A549 (cell line): Measurements from ENCODE around the gene IPO11. TPM values are rescaled to one million over a fixed set of nuclear protein-coding genes. Genes with fewer than 3 reads are reported as not detected.

Experiments used
- ATAC-seq, 2 experiments: fragments of 200-7000 bp in 1 of 2; fragments of >200 bp in 1 of 2; cut with Nextera tagmentation in 1 of 2; cut with Tn5 transposase in 1 of 2; 3 replicates each; pipeline versions ENCODE4 v1.8.0 to v1.9.1; 2018 to 2020; ENCODE audit warnings: mild to moderate bottlenecking in 1 of 2, moderate library complexity in 1 of 2
- CTCF ChIA-PET: fragments of 300-600 bp; sonication (Branson Sonifier 250); formaldehyde crosslinking; extraction: SDS; loops from one replicate; lab custom pipeline; 2021; ENCODE audit warnings: antibody characterized with exemption, inconsistent platforms; lab: Yijun Ruan, JAX
- POLR2A ChIA-PET: fragments of 350-600 bp; formaldehyde crosslinking; extraction: SDS; loops from one replicate; lab custom pipeline; 2021; ENCODE audit warnings: antibody characterized with exemption, inconsistent platforms; lab: Yijun Ruan, JAX
- DNase-seq, 2 experiments: peaks; one replicate each; pipeline versions ENCODE4 v3.0.0 to v3.0.0-alpha.2; 2011 to 2016; ENCODE audit warnings: low read depth in 1 of 2, low spot score in 1 of 2
- FAIRE-seq: peaks from 2 replicates; lab custom pipeline; 2011; peaks lifted over from hg19 to GRCh38; lab: Jason Lieb, UNC
- H3K27ac ChIP-seq, 2 experiments: fragments of >200 bp; sonication (Bioruptor Twin); formaldehyde crosslinking; 3 replicates each; pipeline ENCODE4 v1.5.1; 2016 to 2017
- H3K4me1 ChIP-seq: fragments of >200 bp; sonication (Bioruptor Twin); formaldehyde crosslinking; 3 replicates; pipeline ENCODE4 v1.6.1; 2016
- H3K4me2 ChIP-seq: fragments of >200 bp; sonication (Bioruptor Twin); formaldehyde crosslinking; 3 replicates; pipeline ENCODE4 v1.6.1; 2016
- H3K4me3 ChIP-seq: fragments of >200 bp; sonication (Bioruptor Twin); formaldehyde crosslinking; 3 replicates; pipeline ENCODE4 v1.5.1; 2016
- H3K9me3 ChIP-seq: fragments of >200 bp; sonication (Bioruptor Twin); formaldehyde crosslinking; 3 replicates; pipeline ENCODE4 v1.6.1; 2016
- CBX8 ChIP-seq: fragments of 200-600 bp; sonication (generic); IDR thresholded peaks from 2 replicates; pipeline ENCODE4 v1.6.1; 2016
- CEBPB ChIP-seq, 2 experiments: fragments of >200 bp in 1 of 2; sonication (Bioruptor Twin) in 1 of 2; formaldehyde crosslinking in 1 of 2; IDR thresholded peaks; 2 replicates each; pipeline ENCODE4 v1.6.1; 2012 to 2016
- EHF ChIP-seq: fragments of 250-450 bp; sonication (Bioruptor Pico); IDR thresholded peaks from 2 replicates; pipeline ENCODE4 v1.5.0; 2020; ENCODE audit warnings: mild to moderate bottlenecking
- EHMT2 ChIP-seq: fragments of 200-600 bp; sonication (generic); IDR thresholded peaks from 2 replicates; pipeline ENCODE4 v1.6.1; 2016; ENCODE audit warnings: antibody characterized with exemption, low read depth, mild to moderate bottlenecking, moderate library complexity
- EP300 ChIP-seq, 2 experiments: fragments of >200 bp; sonication (Bioruptor Twin); formaldehyde crosslinking; IDR thresholded peaks; 2 replicates in 1 of 2; 3 replicates in 1 of 2; pipeline ENCODE4 v1.6.1; 2016 to 2017
- FOSB ChIP-seq: fragments of 250-450 bp; sonication (Bioruptor Pico); IDR thresholded peaks from 2 replicates; pipeline ENCODE4 v1.5.0; 2020; ENCODE audit warnings: mild to moderate bottlenecking, moderate library complexity
- HDAC2 ChIP-seq: fragments of 200-600 bp; sonication (generic); IDR thresholded peaks from 2 replicates; pipeline ENCODE4 v1.6.1; 2016
- HOXA7 ChIP-seq: fragments of 250-450 bp; sonication (Bioruptor Pico); IDR thresholded peaks from 2 replicates; pipeline ENCODE4 v1.5.0; 2020; ENCODE audit warnings: mild to moderate bottlenecking, moderate library complexity
- HOXB13 ChIP-seq: fragments of 250-450 bp; sonication (Bioruptor Pico); IDR thresholded peaks from 2 replicates; pipeline ENCODE4 v1.5.0; 2020; ENCODE audit warnings: low read depth, mild to moderate bottlenecking, moderate library complexity
- HOXB5 ChIP-seq: fragments of 250-450 bp; sonication (Bioruptor Pico); IDR thresholded peaks from 2 replicates; pipeline ENCODE4 v1.5.0; 2020; ENCODE audit warnings: mild to moderate bottlenecking, moderate library complexity
- JUN ChIP-seq, 2 experiments: fragments of >200 bp; sonication (Bioruptor Twin); formaldehyde crosslinking; IDR thresholded peaks; 2 replicates in 1 of 2; 3 replicates in 1 of 2; pipeline ENCODE4 v1.6.1; 2016 to 2017
- JUNB ChIP-seq: fragments of >200 bp; sonication (Bioruptor Twin); formaldehyde crosslinking; IDR thresholded peaks from 2 replicates; pipeline ENCODE4 v1.6.1; 2016
- KDM1A ChIP-seq: fragments of 200-600 bp; sonication (generic); IDR thresholded peaks from 2 replicates; pipeline ENCODE4 v1.6.1; 2016; ENCODE audit warnings: low read depth, mild to moderate bottlenecking
- MAFK ChIP-seq: fragments of 450-650 bp; IDR thresholded peaks from 2 replicates; pipeline ENCODE4 v1.6.1; 2014; ENCODE audit not compliant: partially characterized antibody
- MAZ ChIP-seq: fragments of 150-350 bp; IDR thresholded peaks from 2 replicates; pipeline ENCODE4 v1.6.1; 2014; ENCODE audit warnings: antibody characterized with exemption, low read depth, low read length, borderline replicate concordance
- MYC ChIP-seq: IDR thresholded peaks from 2 replicates; pipeline ENCODE4 v1.6.1; 2012; ENCODE audit warnings: mild to moderate bottlenecking, inconsistent platforms, low read length, improper control_type of control experiment, borderline replicate concordance
- NFE2L2 ChIP-seq: fragments of 150-350 bp; conservative IDR thresholded peaks from 2 replicates; pipeline ENCODE4 v1.6.1; 2014; ENCODE audit warnings: low read length
- NPAS2 ChIP-seq: fragments of 250-450 bp; sonication (Bioruptor Pico); IDR thresholded peaks from 2 replicates; pipeline ENCODE4 v1.8.0; 2022; ENCODE audit warnings: mild to moderate bottlenecking, moderate library complexity, borderline replicate concordance
- NR3C1 ChIP-seq: fragments of >200 bp; sonication (Bioruptor Twin); formaldehyde crosslinking; IDR thresholded peaks from 3 replicates; pipeline ENCODE4 v1.6.1; 2017
- POLR2A ChIP-seq: IDR thresholded peaks from 2 replicates; pipeline ENCODE4 v1.6.1; 2012; ENCODE audit warnings: mild to moderate bottlenecking, low read length
- POLR2AphosphoS2 ChIP-seq: conservative IDR thresholded peaks from 2 replicates; pipeline ENCODE4 v1.6.1; 2012; ENCODE audit warnings: low read length, improper control_type of control experiment, inconsistent platforms
- RARB ChIP-seq: fragments of 250-450 bp; sonication (Bioruptor Pico); IDR thresholded peaks from 2 replicates; pipeline ENCODE4 v1.8.0; 2021; ENCODE audit warnings: mild to moderate bottlenecking, moderate library complexity
- RFX5 ChIP-seq: fragments of 450-650 bp; IDR thresholded peaks from 2 replicates; pipeline ENCODE4 v1.7.1; 2014; ENCODE audit warnings: antibody characterized with exemption, mild to moderate bottlenecking, moderate library complexity
- RNF2 ChIP-seq: fragments of 200-600 bp; sonication (generic); IDR thresholded peaks from 2 replicates; pipeline ENCODE4 v1.6.1; 2016; ENCODE audit warnings: low read depth, mild to moderate bottlenecking, antibody characterized with exemption, moderate library complexity, borderline replicate concordance
- SREBF2 ChIP-seq: fragments of 450-650 bp; IDR thresholded peaks from 2 replicates; pipeline ENCODE4 v1.6.1; 2014; ENCODE audit warnings: mild to moderate bottlenecking, moderate library complexity
- ZC3H11A ChIP-seq: fragments of 450-650 bp; IDR thresholded peaks from 2 replicates; pipeline ENCODE4 v1.6.1; 2014; ENCODE audit warnings: antibody characterized with exemption, mild to moderate bottlenecking
- ZFP36 ChIP-seq: fragments of 450-650 bp; IDR thresholded peaks from 2 replicates; pipeline ENCODE4 v1.6.1; 2014; ENCODE audit warnings: borderline replicate concordance; ENCODE audit not compliant: partially characterized antibody
- WGBS: methylation state at CpG from one replicate; pipeline ENCODE4 v1.1.6; 2017; ENCODE audit errors: missing lambda C conversion rate; 5-methylcytosine and 5-hydroxymethylcytosine counted together
- polyA plus RNA-seq, 4 experiments: library from polyadenylated mRNA; depleted of rRNA in 3 of 4; stranded (reverse); fragments of >200 nt; fragmentation: RNase III in 1 of 4; extraction: RNeasy Plus Mini Kit Qiagen cat#74134 plus additional on column Dnase treatment in 1 of 4; gene quantifications; 2 replicates in 3 of 4; 3 replicates in 1 of 4; pipeline ENCODE4 v1.2.3, GENCODE V29; 2011 to 2017
- TF ChIP-seq, protein P1 (sequence below): IDR thresholded peaks from 2 replicates; pipeline ENCODE4 v1.6.1; 2012
- TF ChIP-seq, protein P2 (sequence below): fragments of >200 bp; sonication (Bioruptor Twin); formaldehyde crosslinking; IDR thresholded peaks from 2 replicates; pipeline ENCODE4 v1.6.1; 2016
- TF ChIP-seq, protein P3 (sequence below): fragments of 250-450 bp; sonication (Bioruptor Pico); IDR thresholded peaks from 2 replicates; pipeline ENCODE4 v1.5.0; 2021; ENCODE audit warnings: mild to moderate bottlenecking, moderate library complexity, borderline replicate concordance
- TF ChIP-seq, protein P4 (sequence below): fragments of 450-650 bp; IDR thresholded peaks from 2 replicates; pipeline ENCODE4 v1.6.1; 2014; ENCODE audit warnings: antibody characterized with exemption
- TF ChIP-seq, protein P5 (sequence below): fragments of >200 bp; sonication (Bioruptor Twin); formaldehyde crosslinking; IDR thresholded peaks from 3 replicates; pipeline ENCODE4 v1.5.1; 2016
- TF ChIP-seq, protein P6 (sequence below): IDR thresholded peaks from 2 replicates; pipeline ENCODE4 v1.6.1; 2012
- TF ChIP-seq, protein P7 (sequence below): fragments of 250-450 bp; sonication (Bioruptor Pico); IDR thresholded peaks from 2 replicates; pipeline ENCODE4 v1.5.0; 2020; ENCODE audit warnings: low read depth, mild to moderate bottlenecking, moderate library complexity

The IPO11 gene
- polyA plus RNA-seq, 2 of the 4 experiments (the other 2 are of a cell fraction), result 20.7 to 33.0 TPM

DNA sequence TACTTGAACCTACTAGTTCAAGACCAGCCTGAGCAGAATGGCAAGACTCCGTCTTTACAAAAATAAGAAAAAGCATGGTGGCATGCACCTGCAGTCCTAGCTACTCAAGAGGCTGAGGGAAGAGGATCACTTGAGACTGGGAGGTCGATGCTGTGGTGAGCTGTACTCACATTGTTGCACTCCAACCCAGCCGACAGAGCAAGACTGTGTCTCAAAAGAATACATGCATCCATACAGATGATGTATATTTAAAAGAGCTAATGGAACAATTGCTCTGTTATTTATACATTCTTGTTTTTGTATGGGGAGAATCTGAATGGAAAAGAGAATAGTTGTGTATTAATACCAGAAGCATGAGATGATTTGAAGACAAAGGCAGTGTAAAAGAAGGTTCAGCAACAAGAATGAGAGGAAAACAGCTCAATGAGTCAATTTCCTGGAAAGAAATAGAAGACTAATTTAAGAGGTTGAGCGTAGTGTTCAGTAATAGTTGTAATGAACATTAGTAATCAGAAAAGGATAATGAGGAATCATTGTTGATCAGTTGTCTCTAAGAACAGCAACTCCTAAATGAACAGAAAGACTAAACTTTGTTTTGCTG, 164.1 kb downstream of the IPO11 start:
- POLR2A ChIA-PET, result no interaction called here
- Histone ChIP-seq H3K4me1 (no peaks in the 10 kb centered on the region), H3K4me3 (no peak overlapping the region), H3K9me3 (no peaks in the 10 kb centered on the region), H3K27ac (no peak overlapping the region), H3K4me2 (no peak overlapping the region)
- FAIRE-seq (no peak), ATAC-seq (no peak), DNase-seq (no peak)
- TF ChIP-seq JUNB (no peak), NR3C1 (no peak), NFE2L2 (no peak), HOXB5 (CRISPR knock-in tag) (no peak), SREBF2 (no peak), MYC (no peak), POLR2A (no peak), MAFK (no peak), NPAS2 (CRISPR knock-in tag) (no peak), RFX5 (no peak), MAZ (no peak), HDAC2 (no peak), KDM1A (no peak), CEBPB (IDR thresholded peaks at IDR 0.05) (no peak), EHF (no peak), CBX8 (no peak)
- TF ChIP-seq, protein P1, sequence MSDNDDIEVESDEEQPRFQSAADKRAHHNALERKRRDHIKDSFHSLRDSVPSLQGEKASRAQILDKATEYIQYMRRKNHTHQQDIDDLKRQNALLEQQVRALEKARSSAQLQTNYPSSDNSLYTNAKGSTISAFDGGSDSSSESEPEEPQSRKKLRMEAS, result no peak
- TF ChIP-seq, protein P2, sequence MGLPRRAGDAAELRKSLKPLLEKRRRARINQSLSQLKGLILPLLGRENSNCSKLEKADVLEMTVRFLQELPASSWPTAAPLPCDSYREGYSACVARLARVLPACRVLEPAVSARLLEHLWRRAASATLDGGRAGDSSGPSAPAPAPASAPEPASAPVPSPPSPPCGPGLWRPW, result no peak
- TF ChIP-seq, protein P3, sequence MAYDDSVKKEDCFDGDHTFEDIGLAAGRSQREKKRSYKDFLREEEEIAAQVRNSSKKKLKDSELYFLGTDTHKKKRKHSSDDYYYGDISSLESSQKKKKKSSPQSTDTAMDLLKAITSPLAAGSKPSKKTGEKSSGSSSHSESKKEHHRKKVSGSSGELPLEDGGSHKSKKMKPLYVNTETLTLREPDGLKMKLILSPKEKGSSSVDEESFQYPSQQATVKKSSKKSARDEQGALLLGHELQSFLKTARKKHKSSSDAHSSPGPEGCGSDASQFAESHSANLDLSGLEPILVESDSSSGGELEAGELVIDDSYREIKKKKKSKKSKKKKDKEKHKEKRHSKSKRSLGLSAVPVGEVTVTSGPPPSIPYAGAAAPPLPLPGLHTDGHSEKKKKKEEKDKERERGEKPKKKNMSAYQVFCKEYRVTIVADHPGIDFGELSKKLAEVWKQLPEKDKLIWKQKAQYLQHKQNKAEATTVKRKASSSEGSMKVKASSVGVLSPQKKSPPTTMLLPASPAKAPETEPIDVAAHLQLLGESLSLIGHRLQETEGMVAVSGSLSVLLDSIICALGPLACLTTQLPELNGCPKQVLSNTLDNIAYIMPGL (CRISPR knock-in tag), result no peak
- TF ChIP-seq, protein P4, sequence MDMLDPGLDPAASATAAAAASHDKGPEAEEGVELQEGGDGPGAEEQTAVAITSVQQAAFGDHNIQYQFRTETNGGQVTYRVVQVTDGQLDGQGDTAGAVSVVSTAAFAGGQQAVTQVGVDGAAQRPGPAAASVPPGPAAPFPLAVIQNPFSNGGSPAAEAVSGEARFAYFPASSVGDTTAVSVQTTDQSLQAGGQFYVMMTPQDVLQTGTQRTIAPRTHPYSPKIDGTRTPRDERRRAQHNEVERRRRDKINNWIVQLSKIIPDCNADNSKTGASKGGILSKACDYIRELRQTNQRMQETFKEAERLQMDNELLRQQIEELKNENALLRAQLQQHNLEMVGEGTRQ, result no peak
- 90% methylated on average over 4 of the region's 4 CpGs for WGBS
- CTCF ChIA-PET, result no interaction called here

DNA sequence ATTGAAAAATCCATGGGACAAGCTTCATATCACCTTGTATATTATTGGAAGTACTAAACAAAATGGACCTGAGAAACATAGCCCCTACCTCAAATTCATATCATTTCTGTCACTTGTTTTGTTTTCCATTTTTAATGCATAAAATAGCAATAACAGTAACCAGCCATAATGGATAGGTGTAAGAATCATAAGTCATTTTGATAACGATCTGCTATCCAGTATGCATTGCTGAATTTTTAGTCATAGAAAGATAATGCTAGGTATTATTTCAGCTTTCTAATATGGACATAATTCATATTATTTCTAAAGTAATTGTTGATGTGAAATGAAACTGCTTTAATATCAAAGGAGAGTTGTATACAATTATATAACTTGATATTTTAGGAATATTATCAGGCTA, 164.9 kb downstream of the IPO11 start:
- Histone ChIP-seq H3K27ac (no peak overlapping the region), H3K4me1 (no peaks in the 10 kb centered on the region), H3K9me3 (no peaks in the 10 kb centered on the region), H3K4me2 (no peak overlapping the region), H3K4me3 (no peak overlapping the region)
- DNase-seq, result no peak
- no peak for FAIRE-seq
- CTCF ChIA-PET, result no interaction called here
- POLR2A ChIA-PET, result no interaction called here
- 92% methylated on average over 1 of the region's 1 CpG for WGBS
- no peak for ATAC-seq
- TF ChIP-seq HOXA7 (CRISPR knock-in tag), result no peak
- TF ChIP-seq RNF2, result no peak
- TF ChIP-seq EP300 (IDR thresholded peaks at IDR 0.05), result no peak
- TF ChIP-seq POLR2A, result no peak
- no peak for TF ChIP-seq HOXB13 (CRISPR knock-in tag)
- no peak for TF ChIP-seq ZFP36
- TF ChIP-seq, protein P5, sequence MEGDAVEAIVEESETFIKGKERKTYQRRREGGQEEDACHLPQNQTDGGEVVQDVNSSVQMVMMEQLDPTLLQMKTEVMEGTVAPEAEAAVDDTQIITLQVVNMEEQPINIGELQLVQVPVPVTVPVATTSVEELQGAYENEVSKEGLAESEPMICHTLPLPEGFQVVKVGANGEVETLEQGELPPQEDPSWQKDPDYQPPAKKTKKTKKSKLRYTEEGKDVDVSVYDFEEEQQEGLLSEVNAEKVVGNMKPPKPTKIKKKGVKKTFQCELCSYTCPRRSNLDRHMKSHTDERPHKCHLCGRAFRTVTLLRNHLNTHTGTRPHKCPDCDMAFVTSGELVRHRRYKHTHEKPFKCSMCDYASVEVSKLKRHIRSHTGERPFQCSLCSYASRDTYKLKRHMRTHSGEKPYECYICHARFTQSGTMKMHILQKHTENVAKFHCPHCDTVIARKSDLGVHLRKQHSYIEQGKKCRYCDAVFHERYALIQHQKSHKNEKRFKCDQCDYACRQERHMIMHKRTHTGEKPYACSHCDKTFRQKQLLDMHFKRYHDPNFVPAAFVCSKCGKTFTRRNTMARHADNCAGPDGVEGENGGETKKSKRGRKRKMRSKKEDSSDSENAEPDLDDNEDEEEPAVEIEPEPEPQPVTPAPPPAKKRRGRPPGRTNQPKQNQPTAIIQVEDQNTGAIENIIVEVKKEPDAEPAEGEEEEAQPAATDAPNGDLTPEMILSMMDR, result no peak
- no peak for TF ChIP-seq FOSB
- TF ChIP-seq RARB, result no peak
- no peak for TF ChIP-seq JUN (IDR thresholded peaks at IDR 0.05)
- TF ChIP-seq, protein P6, sequence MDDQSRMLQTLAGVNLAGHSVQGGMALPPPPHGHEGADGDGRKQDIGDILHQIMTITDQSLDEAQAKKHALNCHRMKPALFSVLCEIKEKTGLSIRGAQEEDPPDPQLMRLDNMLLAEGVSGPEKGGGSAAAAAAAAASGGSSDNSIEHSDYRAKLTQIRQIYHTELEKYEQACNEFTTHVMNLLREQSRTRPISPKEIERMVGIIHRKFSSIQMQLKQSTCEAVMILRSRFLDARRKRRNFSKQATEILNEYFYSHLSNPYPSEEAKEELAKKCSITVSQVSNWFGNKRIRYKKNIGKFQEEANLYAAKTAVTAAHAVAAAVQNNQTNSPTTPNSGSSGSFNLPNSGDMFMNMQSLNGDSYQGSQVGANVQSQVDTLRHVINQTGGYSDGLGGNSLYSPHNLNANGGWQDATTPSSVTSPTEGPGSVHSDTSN, result no peak
- TF ChIP-seq HDAC2, result no peak
- no peak for TF ChIP-seq POLR2AphosphoS2
- no peak for TF ChIP-seq MYC
- TF ChIP-seq, protein P7, sequence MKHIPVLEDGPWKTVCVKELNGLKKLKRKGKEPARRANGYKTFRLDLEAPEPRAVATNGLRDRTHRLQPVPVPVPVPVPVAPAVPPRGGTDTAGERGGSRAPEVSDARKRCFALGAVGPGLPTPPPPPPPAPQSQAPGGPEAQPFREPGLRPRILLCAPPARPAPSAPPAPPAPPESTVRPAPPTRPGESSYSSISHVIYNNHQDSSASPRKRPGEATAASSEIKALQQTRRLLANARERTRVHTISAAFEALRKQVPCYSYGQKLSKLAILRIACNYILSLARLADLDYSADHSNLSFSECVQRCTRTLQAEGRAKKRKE (CRISPR knock-in tag), result no peak
- no peak for TF ChIP-seq CEBPB (IDR thresholded peaks at IDR 0.05)
- TF ChIP-seq JUNB, result no peak
- TF ChIP-seq ZC3H11A, result no peak
- TF ChIP-seq EHMT2, result no peak
